Endometrial microvascular endothelial cells (primary cell): ENCODE measurements around the gene TIGAR. TPM values are rescaled to one million over a fixed set of nuclear protein-coding genes. Genes with fewer than 3 reads are reported as not detected.

Source experiments
- in situ Hi-C: cut with HindIII; loops from 2 replicates; pipeline ENCODE4 v1.10.0; 2017; ENCODE audit warnings: low sequenced_read_pairs, low pct_unique_long_range_greater_than_20kb; ENCODE audit errors: inconsistent ontology term
- total RNA-seq: library from RNA; depleted of rRNA; stranded (reverse); fragments of >200 nt; gene quantifications from one replicate; pipeline ENCODE4 v1.2.3, GENCODE V29; 2015; ENCODE audit errors: inconsistent ontology term

TIGAR gene
- total RNA-seq, 1 donor from 2014 or later: 22.6 TPM

- in situ Hi-C loops: no loop called here
Measured at GRCh38 chr12:4355156-4356040, 34.4 kb downstream of the TIGAR start.

GRCh38 chr12:4356041-4356327 is 35.0 kb downstream of the TIGAR start:
- in situ Hi-C loops: no loop called here

GRCh38 chr12:4366090-4366489 is 45.1 kb downstream of the TIGAR start:
- in situ Hi-C loops: no loop called here

GRCh38 chr12:4369548-4369947 is 48.5 kb downstream of the TIGAR start:
- in situ Hi-C loops: no loop called here

- in situ Hi-C loops: no loop called here
Measured at GRCh38 chr12:4370265-4370664, 49.3 kb downstream of the TIGAR start.

- in situ Hi-C loops: no loop called here
Measured at GRCh38 chr12:4372653-4373052, 51.6 kb downstream of the TIGAR start.

- in situ Hi-C loops: no loop called here
Measured at GRCh38 chr12:4375449-4375848, 54.4 kb downstream of the TIGAR start.

- in situ Hi-C loops: no loop called here
Measured at GRCh38 chr12:4378772-4379171, 57.8 kb downstream of the TIGAR start.

GRCh38 chr12:4379405-4379804 is 58.4 kb downstream of the TIGAR start, which contains the start of gene FGF23:
TSS of gene FGF23 (minus strand) at chr12:4379712. CDS start at chr12:4379582, 130 bp downstream.
- in situ Hi-C loops: no loop called here

- in situ Hi-C loops: no loop called here
Measured at GRCh38 chr12:4380332-4380731, 59.3 kb downstream of the TIGAR start.

- in situ Hi-C loops: no loop called here
Measured at GRCh38 chr12:4383304-4383865, 62.4 kb downstream of the TIGAR start.

GRCh38 chr12:4386801-4387200 is 65.8 kb downstream of the TIGAR start:
- in situ Hi-C loops: no loop called here

GRCh38 chr12:4387607-4388006 is 66.6 kb downstream of the TIGAR start:
- in situ Hi-C loops: no loop called here

GRCh38 chr12:4388032-4388431 is 67.0 kb downstream of the TIGAR start:
- in situ Hi-C loops: no loop called here

GRCh38 chr12:4388662-4389061 is 67.6 kb downstream of the TIGAR start:
- in situ Hi-C loops: no loop called here

GRCh38 chr12:4392223-4392742 is 71.3 kb downstream of the TIGAR start:
- in situ Hi-C loops: no loop called here

GRCh38 chr12:4393211-4393610 is 72.2 kb downstream of the TIGAR start:
- in situ Hi-C loops: no loop called here

- in situ Hi-C loops: no loop called here
Measured at GRCh38 chr12:4395818-4396217, 74.8 kb downstream of the TIGAR start.

- in situ Hi-C loops: no loop called here
Measured at GRCh38 chr12:4401117-4401516, 80.1 kb downstream of the TIGAR start.

- in situ Hi-C loops: no loop called here
Measured at GRCh38 chr12:4402996-4403395, 82.0 kb downstream of the TIGAR start.
